GM12878 (cell line): Measurements from ENCODE around the gene RGS14. TPM values are rescaled to one million over a fixed set of nuclear protein-coding genes. Genes with fewer than 3 reads are reported as not detected.

Experiments
- ATF3 ChIP-seq: IDR thresholded peaks from 2 replicates; pipeline ENCODE4 v1.6.1; 2011; ENCODE audit warnings: low read depth, mild to moderate bottlenecking, low read length, moderate library complexity, borderline replicate concordance; ENCODE audit errors: extremely low read depth
- BACH1 ChIP-seq: fragments of 450-650 bp; IDR thresholded peaks from 2 replicates; pipeline ENCODE4 v1.6.1; 2017; ENCODE audit warnings: mild to moderate bottlenecking, borderline replicate concordance
- CBX3 ChIP-seq: fragments of 200-600 bp; sonication (generic); IDR thresholded peaks from 2 replicates; pipeline ENCODE4 v1.6.1; 2016; ENCODE audit warnings: low read depth, borderline replicate concordance
- CHD1 ChIP-seq: IDR thresholded peaks from 2 replicates; pipeline ENCODE4 v1.6.1; 2012; ENCODE audit warnings: low read depth, low read length, improper control_type of control experiment
- EED ChIP-seq: sonication (generic); IDR thresholded peaks from 2 replicates; pipeline ENCODE4 v1.6.1; 2016; ENCODE audit warnings: antibody characterized with exemption, low read depth
- EP300 ChIP-seq, 2 experiments: fragments of 150-350 bp in 1 of 2; IDR thresholded peaks; 2 replicates each; pipeline ENCODE4 v1.6.1; 2011 to 2012; ENCODE audit warnings: low read depth in 2 of 2, low read length in 2 of 2, borderline replicate concordance in 1 of 2, improper control_type of control experiment in 1 of 2, inconsistent platforms in 1 of 2; ENCODE audit not compliant: control insufficient read depth in 1 of 2
- EZH2 ChIP-seq: IDR thresholded peaks from 2 replicates; pipeline ENCODE4 v1.6.1; 2012; ENCODE audit warnings: low read depth, mild to moderate bottlenecking, control low read depth, inconsistent platforms, low read length, borderline replicate concordance; ENCODE audit not compliant: control insufficient read depth
- GATAD2B ChIP-seq: fragments of 450-650 bp; conservative IDR thresholded peaks from 2 replicates; pipeline ENCODE4 v1.6.1; 2017; ENCODE audit warnings: low read depth, mild to moderate bottlenecking, moderate library complexity
- IRF3 ChIP-seq: fragments of 450-650 bp; IDR thresholded peaks from 2 replicates; pipeline ENCODE4 v1.6.1; 2014; ENCODE audit warnings: mild to moderate bottlenecking
- JUNB ChIP-seq: IDR thresholded peaks from 2 replicates; pipeline ENCODE4 v1.6.1; 2016; ENCODE audit warnings: antibody characterized with exemption, mild to moderate bottlenecking
- MEF2A ChIP-seq: IDR thresholded peaks from 2 replicates; pipeline ENCODE4 v1.6.1; 2011; ENCODE audit warnings: low read depth, mild to moderate bottlenecking, low read length, moderate library complexity; ENCODE audit not compliant: insufficient read depth
- NFXL1 ChIP-seq: fragments of 450-650 bp; IDR thresholded peaks from 2 replicates; pipeline ENCODE4 v1.6.1; 2017; ENCODE audit warnings: antibody characterized with exemption, mild to moderate bottlenecking, borderline replicate concordance
- PAX5 ChIP-seq: IDR thresholded peaks from 2 replicates; pipeline ENCODE4 v1.6.1; 2011; ENCODE audit warnings: low read depth, low read length, borderline replicate concordance
- SIN3A ChIP-seq: IDR thresholded peaks from 2 replicates; pipeline ENCODE4 v1.6.1; 2012; ENCODE audit warnings: low read depth, low read length, improper control_type of control experiment
- SKIL ChIP-seq: fragments of 450-650 bp; IDR thresholded peaks from 2 replicates; pipeline ENCODE4 v1.6.1; 2017; ENCODE audit warnings: mild to moderate bottlenecking, low read depth, inconsistent platforms; ENCODE audit not compliant: poor library complexity, severe bottlenecking
- SMC3 ChIP-seq: IDR thresholded peaks from 2 replicates; pipeline ENCODE4 v1.6.1; 2011; ENCODE audit warnings: low read length, improper control_type of control experiment, borderline replicate concordance
- SRF ChIP-seq, 2 experiments: IDR thresholded peaks; 2 replicates each; pipeline ENCODE4 v1.6.1; 2011; ENCODE audit warnings: low read depth in 2 of 2, low read length in 2 of 2, mild to moderate bottlenecking in 1 of 2, moderate library complexity in 1 of 2
- ZNF24 ChIP-seq: fragments of 450-650 bp; IDR thresholded peaks from 2 replicates; pipeline ENCODE4 v1.6.1; 2017; ENCODE audit warnings: antibody characterized with exemption, mild to moderate bottlenecking
- polyA plus RNA-seq, 11 experiments: library from polyadenylated mRNA; depleted of rRNA in 4 of 11; unstranded in 6 of 11; stranded (reverse) in 5 of 11; fragments of >200 nt; fragmentation: Nextera tagmentation in 4 of 11; fragmentation: Illumina TruSeq in 1 of 11; extraction: Ambion mirVana in 4 of 11; extraction: Trizol in 1 of 11; gene quantifications; 1 replicate in 1 of 11; 2 replicates in 10 of 11; pipeline versions ENCODE4 v1.2.1 to v1.2.3, GENCODE V29; 2011 to 2016; ENCODE audit warnings: inconsistent platforms in 2 of 11, missing spikeins in 2 of 11, low read depth in 1 of 11
- total RNA-seq, 4 experiments: library from RNA; depleted of rRNA in 3 of 4; stranded (reverse); fragments of >200 nt in 3 of 4; fragmentation: Illumina TruSeq in 1 of 4; extraction: Trizol in 1 of 4; gene quantifications; 2 replicates each; pipeline versions ENCODE4 v1.2.1 to v1.2.3, GENCODE V29; 2013 to 2021
- TF ChIP-seq, protein P1 (sequence below): IDR thresholded peaks from 2 replicates; pipeline ENCODE4 v1.6.1; 2012; ENCODE audit warnings: low read depth, low read length, improper control_type of control experiment

Gene RGS14
- total and polyA plus RNA-seq, 10 of the 15 experiments (the other 5 are each of a cell fraction or from before 2014, with no cell fraction given), result 0.19 to 88.7 (median 54.8) TPM

GRCh38 chr5:177351392-177352329 lies 6.1 kb upstream of the RGS14 start, which contains the start of gene LMAN2 (continued):
- TF ChIP-seq, protein P1, sequence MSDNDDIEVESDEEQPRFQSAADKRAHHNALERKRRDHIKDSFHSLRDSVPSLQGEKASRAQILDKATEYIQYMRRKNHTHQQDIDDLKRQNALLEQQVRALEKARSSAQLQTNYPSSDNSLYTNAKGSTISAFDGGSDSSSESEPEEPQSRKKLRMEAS, result peak; percentile 24; the same call in 1 of the 2 replicates
- peak; percentile 84 for TF ChIP-seq IRF3
- peak; percentile 71 for TF ChIP-seq BACH1
- no peak for TF ChIP-seq CBX3
- TF ChIP-seq MEF2A, result no peak
- TF ChIP-seq SKIL, result peak; percentile 84
- peak; percentile 54 to 85; a peak in 3 of 4 replicates for TF ChIP-seq SRF (IDR thresholded peaks at IDR 0.05; ENCODE audit: low read depth in 2 of 2, low read length in 2 of 2)
- peak; percentile 38; the same call in 1 of the 2 replicates for TF ChIP-seq EED
- TF ChIP-seq EP300 (IDR thresholded peaks at IDR 0.05; ENCODE audit: borderline replicate concordance in 1 of 2, control insufficient read depth in 1 of 2, low read depth in 2 of 2, low read length in 2 of 2), result no peak
- no peak for TF ChIP-seq SMC3
- 0 out of 2 replicates have a peak, but pooled peaks have one; percentile 40 for TF ChIP-seq ZNF24
- 0 out of 2 replicates have a peak, but pooled peaks have one; percentile 4 for TF ChIP-seq PAX5
- peak; percentile 91; the same call in 1 of the 2 replicates for TF ChIP-seq GATAD2B
- no peak for TF ChIP-seq CHD1
- TF ChIP-seq NFXL1, result no peak
- TF ChIP-seq SIN3A, result peak; percentile 74; the same call in 1 of the 2 replicates
- TF ChIP-seq EZH2, result no peak
- TF ChIP-seq JUNB, result no peak
- TF ChIP-seq ATF3, result no peak
